ENCODE data around the gene TMBIM4. TPM values are rescaled to one million over a fixed set of nuclear protein-coding genes. Genes with fewer than 3 reads are reported as not detected.

Gene TMBIM4
- polyA plus RNA-seq, 1 of the 3 experiments (the other 2 are of a cell fraction) = 68.5 TPM

DNA sequence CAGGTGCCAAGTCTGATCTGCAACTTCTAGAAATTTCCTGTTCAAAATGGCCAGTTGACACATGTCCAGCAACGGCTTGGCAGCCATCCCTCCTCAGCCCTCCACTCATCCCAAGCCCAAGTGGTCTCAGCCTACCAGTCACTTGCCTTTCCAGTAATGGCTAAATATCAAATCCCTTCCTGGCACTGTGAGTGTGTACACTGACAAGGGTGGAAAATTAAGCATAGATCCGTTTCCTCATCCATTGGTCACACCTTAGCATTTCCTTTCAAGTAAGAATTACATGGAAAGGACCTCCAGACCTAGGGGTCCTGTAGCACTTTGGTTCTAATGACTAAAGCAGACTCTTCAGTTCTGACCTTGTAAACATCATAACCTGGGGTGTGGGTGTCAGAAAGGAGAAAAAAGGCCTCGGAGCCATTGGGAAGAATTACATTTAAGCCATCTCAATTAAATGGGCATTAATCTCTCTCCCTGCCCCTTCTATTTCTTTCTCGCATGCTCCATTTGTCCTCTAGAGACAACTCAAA lies 54.7 kb downstream of the TMBIM4 start:
- H2AFZ ChIP-seq (ENCODE audit: low read depth) = no peak overlapping the region
- H3K4me1 ChIP-seq (ENCODE audit: control insufficient read depth in 1 of 2, insufficient read depth in 2 of 2, low read depth in 1 of 2, low read length in 1 of 2) = no peaks in the 10 kb centered on the region
- peaks cover under 1 to 1% of the 10 kb centered on the region in 2 experiments for H3K36me3 ChIP-seq (replicated peaks in 1 of 2; ENCODE audit: control insufficient read depth in 1 of 2, insufficient read depth in 2 of 2, low read length in 1 of 2)
- H3K79me2 ChIP-seq (ENCODE audit: insufficient read depth) = no peaks in the 10 kb centered on the region
- no peak overlapping the region for H3K27ac ChIP-seq (ENCODE audit: low read depth in 2 of 2, low read length in 1 of 2)
- peaks cover 17% of the 10 kb centered on the region for H3F3A ChIP-seq (replicated peaks; ENCODE audit: insufficient read depth)
- no peak for DNase-seq
- H3K4me3 ChIP-seq (ENCODE audit: low read depth in 2 of 2, low read length in 1 of 2) = no peak overlapping the region
- H3K9me2 ChIP-seq = no peaks in the 10 kb centered on the region
- TF ChIP-seq NRF1 (IDR thresholded peaks at IDR 0.05; ENCODE audit: low read depth, low read length) (no peak), MXI1 (IDR thresholded peaks at IDR 0.05; ENCODE audit: low read depth, low read length) (no peak), EZH2phosphoT487 (IDR thresholded peaks at IDR 0.05; ENCODE audit: borderline replicate concordance, low read depth) (no peak), RFX5 (IDR thresholded peaks at IDR 0.05; ENCODE audit: low read length) (no peak), GABPA (IDR thresholded peaks at IDR 0.05; ENCODE audit: low read depth) (no peak)
- TF ChIP-seq, protein P1, sequence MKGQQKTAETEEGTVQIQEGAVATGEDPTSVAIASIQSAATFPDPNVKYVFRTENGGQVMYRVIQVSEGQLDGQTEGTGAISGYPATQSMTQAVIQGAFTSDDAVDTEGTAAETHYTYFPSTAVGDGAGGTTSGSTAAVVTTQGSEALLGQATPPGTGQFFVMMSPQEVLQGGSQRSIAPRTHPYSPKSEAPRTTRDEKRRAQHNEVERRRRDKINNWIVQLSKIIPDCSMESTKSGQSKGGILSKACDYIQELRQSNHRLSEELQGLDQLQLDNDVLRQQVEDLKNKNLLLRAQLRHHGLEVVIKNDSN (IDR thresholded peaks at IDR 0.05; ENCODE audit: borderline replicate concordance, low read depth) = no peak
- TF ChIP-seq, protein P2, sequence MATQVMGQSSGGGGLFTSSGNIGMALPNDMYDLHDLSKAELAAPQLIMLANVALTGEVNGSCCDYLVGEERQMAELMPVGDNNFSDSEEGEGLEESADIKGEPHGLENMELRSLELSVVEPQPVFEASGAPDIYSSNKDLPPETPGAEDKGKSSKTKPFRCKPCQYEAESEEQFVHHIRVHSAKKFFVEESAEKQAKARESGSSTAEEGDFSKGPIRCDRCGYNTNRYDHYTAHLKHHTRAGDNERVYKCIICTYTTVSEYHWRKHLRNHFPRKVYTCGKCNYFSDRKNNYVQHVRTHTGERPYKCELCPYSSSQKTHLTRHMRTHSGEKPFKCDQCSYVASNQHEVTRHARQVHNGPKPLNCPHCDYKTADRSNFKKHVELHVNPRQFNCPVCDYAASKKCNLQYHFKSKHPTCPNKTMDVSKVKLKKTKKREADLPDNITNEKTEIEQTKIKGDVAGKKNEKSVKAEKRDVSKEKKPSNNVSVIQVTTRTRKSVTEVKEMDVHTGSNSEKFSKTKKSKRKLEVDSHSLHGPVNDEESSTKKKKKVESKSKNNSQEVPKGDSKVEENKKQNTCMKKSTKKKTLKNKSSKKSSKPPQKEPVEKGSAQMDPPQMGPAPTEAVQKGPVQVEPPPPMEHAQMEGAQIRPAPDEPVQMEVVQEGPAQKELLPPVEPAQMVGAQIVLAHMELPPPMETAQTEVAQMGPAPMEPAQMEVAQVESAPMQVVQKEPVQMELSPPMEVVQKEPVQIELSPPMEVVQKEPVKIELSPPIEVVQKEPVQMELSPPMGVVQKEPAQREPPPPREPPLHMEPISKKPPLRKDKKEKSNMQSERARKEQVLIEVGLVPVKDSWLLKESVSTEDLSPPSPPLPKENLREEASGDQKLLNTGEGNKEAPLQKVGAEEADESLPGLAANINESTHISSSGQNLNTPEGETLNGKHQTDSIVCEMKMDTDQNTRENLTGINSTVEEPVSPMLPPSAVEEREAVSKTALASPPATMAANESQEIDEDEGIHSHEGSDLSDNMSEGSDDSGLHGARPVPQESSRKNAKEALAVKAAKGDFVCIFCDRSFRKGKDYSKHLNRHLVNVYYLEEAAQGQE (IDR thresholded peaks at IDR 0.05; ENCODE audit: low read depth, low read length) = no peak
- TF ChIP-seq, protein P3, sequence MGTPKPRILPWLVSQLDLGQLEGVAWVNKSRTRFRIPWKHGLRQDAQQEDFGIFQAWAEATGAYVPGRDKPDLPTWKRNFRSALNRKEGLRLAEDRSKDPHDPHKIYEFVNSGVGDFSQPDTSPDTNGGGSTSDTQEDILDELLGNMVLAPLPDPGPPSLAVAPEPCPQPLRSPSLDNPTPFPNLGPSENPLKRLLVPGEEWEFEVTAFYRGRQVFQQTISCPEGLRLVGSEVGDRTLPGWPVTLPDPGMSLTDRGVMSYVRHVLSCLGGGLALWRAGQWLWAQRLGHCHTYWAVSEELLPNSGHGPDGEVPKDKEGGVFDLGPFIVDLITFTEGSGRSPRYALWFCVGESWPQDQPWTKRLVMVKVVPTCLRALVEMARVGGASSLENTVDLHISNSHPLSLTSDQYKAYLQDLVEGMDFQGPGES (IDR thresholded peaks at IDR 0.05; ENCODE audit: low read depth, low read length) = no peak
- TF ChIP-seq, protein P4, sequence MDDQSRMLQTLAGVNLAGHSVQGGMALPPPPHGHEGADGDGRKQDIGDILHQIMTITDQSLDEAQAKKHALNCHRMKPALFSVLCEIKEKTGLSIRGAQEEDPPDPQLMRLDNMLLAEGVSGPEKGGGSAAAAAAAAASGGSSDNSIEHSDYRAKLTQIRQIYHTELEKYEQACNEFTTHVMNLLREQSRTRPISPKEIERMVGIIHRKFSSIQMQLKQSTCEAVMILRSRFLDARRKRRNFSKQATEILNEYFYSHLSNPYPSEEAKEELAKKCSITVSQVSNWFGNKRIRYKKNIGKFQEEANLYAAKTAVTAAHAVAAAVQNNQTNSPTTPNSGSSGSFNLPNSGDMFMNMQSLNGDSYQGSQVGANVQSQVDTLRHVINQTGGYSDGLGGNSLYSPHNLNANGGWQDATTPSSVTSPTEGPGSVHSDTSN (IDR thresholded peaks at IDR 0.05) = no peak
- H3K9me3 ChIP-seq = no peaks in the 10 kb centered on the region
- CTCF ChIA-PET = no interaction called here
- H3K4me2 ChIP-seq = no peak overlapping the region
- no peak overlapping the region for H3K9ac ChIP-seq
- no peaks in the 10 kb centered on the region for H3K27me3 ChIP-seq (ENCODE audit: insufficient read depth)
- POLR2A ChIA-PET = no interaction called here
- no peaks in the 10 kb centered on the region for H4K20me1 ChIP-seq (ENCODE audit: insufficient read depth)
- 55% methylated on average over 4 of the region's 4 CpGs for WGBS (ENCODE audit: low lambda C conversion rate)

DNA sequence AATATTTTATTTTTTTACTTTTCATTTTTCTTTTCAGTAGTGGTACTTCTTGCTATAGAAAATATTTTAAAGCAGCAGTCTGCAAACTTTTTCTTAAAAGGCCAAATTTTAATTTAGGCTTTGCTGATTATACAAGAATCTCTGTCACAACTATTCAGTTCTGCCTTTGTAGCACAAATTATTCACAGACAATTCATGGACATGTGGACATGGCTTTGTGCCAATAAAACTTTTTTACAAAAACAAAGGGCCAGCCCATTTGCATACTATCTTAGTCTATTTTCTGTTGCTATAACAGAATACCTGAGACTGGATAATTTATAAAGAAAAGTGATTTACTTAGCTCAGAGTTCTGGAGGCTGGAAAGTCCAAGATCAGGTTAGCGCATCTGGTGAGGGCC lies 56.3 kb downstream of the TMBIM4 start:
- DNase-seq = no peak
- Histone ChIP-seq H4K20me1 (ENCODE audit: insufficient read depth) (no peaks in the 10 kb centered on the region), H3K27me3 (ENCODE audit: insufficient read depth) (no peaks in the 10 kb centered on the region), H3K36me3 (replicated peaks in 1 of 2; ENCODE audit: control insufficient read depth in 1 of 2, insufficient read depth in 2 of 2, low read length in 1 of 2) (no peaks in the 10 kb centered on the region), H3K4me3 (ENCODE audit: low read depth in 2 of 2, low read length in 1 of 2) (no peak overlapping the region), H3K27ac (ENCODE audit: low read depth in 2 of 2, low read length in 1 of 2) (no peak overlapping the region), H3F3A (replicated peaks; ENCODE audit: insufficient read depth) (peaks cover under 1% of the 10 kb centered on the region), H2AFZ (ENCODE audit: low read depth) (no peak overlapping the region), H3K4me2 (no peak overlapping the region), H3K9me3 (no peaks in the 10 kb centered on the region), H3K4me1 (ENCODE audit: control insufficient read depth in 1 of 2, insufficient read depth in 2 of 2, low read depth in 1 of 2, low read length in 1 of 2) (peaks cover 0 to 8% of the 10 kb centered on the region in 2 experiments; a peak in 1 of 4 replicates), H3K79me2 (ENCODE audit: insufficient read depth) (no peaks in the 10 kb centered on the region), H3K9ac (no peak overlapping the region), H3K9me2 (no peaks in the 10 kb centered on the region)
- ChIA-PET CTCF (no interaction called here), POLR2A (no interaction called here)
- WGBS (ENCODE audit: low lambda C conversion rate) = 100% methylated on average over 1 of the region's 1 CpG
- TF ChIP-seq EZH2phosphoT487 (IDR thresholded peaks at IDR 0.05; ENCODE audit: borderline replicate concordance, low read depth) (no peak), GATA2 (CRISPR knock-in tag; IDR thresholded peaks at IDR 0.05) (no peak), RCOR1 (IDR thresholded peaks at IDR 0.05; ENCODE audit: low read length) (no peak)
- TF ChIP-seq, protein P5, sequence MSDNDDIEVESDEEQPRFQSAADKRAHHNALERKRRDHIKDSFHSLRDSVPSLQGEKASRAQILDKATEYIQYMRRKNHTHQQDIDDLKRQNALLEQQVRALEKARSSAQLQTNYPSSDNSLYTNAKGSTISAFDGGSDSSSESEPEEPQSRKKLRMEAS (IDR thresholded peaks at IDR 0.05; ENCODE audit: low read depth) = no peak
- TF ChIP-seq, protein P6, sequence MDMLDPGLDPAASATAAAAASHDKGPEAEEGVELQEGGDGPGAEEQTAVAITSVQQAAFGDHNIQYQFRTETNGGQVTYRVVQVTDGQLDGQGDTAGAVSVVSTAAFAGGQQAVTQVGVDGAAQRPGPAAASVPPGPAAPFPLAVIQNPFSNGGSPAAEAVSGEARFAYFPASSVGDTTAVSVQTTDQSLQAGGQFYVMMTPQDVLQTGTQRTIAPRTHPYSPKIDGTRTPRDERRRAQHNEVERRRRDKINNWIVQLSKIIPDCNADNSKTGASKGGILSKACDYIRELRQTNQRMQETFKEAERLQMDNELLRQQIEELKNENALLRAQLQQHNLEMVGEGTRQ (IDR thresholded peaks at IDR 0.05; ENCODE audit: borderline replicate concordance, low read depth, low read length) = no peak
- TF ChIP-seq, protein P7, sequence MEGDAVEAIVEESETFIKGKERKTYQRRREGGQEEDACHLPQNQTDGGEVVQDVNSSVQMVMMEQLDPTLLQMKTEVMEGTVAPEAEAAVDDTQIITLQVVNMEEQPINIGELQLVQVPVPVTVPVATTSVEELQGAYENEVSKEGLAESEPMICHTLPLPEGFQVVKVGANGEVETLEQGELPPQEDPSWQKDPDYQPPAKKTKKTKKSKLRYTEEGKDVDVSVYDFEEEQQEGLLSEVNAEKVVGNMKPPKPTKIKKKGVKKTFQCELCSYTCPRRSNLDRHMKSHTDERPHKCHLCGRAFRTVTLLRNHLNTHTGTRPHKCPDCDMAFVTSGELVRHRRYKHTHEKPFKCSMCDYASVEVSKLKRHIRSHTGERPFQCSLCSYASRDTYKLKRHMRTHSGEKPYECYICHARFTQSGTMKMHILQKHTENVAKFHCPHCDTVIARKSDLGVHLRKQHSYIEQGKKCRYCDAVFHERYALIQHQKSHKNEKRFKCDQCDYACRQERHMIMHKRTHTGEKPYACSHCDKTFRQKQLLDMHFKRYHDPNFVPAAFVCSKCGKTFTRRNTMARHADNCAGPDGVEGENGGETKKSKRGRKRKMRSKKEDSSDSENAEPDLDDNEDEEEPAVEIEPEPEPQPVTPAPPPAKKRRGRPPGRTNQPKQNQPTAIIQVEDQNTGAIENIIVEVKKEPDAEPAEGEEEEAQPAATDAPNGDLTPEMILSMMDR (IDR thresholded peaks at IDR 0.05) = no peak
